Stimulated activated CD8-positive, alpha-beta memory T cell treated with anti-CD3 and anti-CD28 coated beads, Interleukin-12 subunit alpha, Interleukin-12 subunit beta, amount 100 ng/mL, for 24 hours (primary cell): ENCODE measurements around the gene TRMT61B.

Source experiments
- DNase-seq: peaks from one replicate; pipeline ENCODE4 v3.0.0-alpha.2; 2020; ENCODE audit errors: extremely low read depth

Gene TRMT61B

DNA sequence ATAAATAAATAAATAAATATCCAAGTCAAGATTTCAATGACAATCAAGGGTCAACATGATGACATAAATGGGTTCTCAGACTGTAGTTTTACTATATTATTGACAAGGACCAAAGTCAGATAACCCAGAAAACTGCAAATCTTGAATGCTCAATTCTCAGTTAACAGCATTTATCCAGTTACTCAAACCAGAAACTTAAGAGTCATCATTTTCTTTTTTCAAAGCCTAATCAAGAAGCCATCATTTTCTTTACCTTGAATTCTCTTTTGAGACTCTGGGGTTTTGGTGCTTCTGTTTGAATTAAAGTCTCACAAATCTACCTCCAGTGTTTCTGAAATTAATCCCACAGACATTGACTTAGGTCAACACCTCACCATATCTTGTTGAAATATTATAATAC lies 14.1 kb downstream of the TRMT61B start:
- no peak for DNase-seq

DNA sequence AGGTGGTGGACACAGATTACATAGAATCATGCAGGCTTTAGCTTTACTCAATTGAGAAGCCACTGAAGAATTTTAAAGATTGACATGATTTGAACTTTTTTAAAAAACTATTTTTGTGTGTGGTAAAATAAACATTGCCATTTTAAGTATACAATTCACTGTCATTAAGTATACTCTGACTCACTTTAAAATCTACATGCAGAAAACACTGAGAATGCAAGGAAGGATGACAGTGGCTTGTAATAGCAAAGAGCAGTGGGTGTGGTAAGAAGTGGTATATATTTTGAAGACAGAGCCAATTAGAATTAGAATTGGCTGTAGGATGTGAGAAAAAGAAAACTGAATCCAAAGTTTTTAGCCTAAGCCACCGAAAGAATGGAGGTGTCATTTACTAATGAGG lies 14.9 kb downstream of the TRMT61B start:
- no peak for DNase-seq

DNA sequence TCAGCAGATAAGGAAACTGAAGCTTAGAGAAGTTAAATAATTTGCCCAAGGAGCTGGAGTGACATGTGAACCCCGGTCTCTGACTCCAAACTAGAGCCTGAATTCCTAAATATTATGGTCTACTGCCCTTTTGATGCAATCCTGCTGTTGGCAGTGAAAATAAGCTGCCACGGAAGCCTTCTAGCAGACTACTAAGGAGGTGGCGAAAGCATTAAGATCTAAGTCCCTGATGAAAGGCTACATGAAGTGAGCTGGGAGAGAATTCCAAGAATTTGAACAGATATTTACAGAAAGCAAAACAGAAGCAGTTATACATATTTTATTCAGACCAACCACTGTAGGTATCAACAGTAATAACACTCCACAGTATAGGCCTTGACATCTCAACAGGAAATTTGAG lies 28.1 kb downstream of the TRMT61B start:
- no peak for DNase-seq

DNA sequence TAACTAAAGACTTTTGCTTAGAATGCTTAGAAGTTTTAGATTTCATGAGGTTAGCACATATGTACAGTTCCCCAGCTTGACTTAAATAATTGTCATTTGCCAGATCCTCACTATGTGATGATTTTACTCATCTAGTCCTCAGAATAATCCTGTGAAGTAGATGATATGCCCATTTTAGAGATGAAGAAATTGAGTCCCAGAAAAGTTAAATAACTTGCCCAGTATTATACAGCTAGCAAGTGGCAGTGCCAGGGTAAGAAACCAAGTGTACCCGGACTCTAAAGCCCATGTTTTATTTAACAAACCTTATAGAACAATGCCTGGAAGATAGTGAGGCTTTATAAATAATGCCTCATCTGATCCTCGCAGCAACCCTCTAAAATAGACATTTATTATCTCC lies 31.1 kb downstream of the TRMT61B start:
- no peak for DNase-seq

DNA sequence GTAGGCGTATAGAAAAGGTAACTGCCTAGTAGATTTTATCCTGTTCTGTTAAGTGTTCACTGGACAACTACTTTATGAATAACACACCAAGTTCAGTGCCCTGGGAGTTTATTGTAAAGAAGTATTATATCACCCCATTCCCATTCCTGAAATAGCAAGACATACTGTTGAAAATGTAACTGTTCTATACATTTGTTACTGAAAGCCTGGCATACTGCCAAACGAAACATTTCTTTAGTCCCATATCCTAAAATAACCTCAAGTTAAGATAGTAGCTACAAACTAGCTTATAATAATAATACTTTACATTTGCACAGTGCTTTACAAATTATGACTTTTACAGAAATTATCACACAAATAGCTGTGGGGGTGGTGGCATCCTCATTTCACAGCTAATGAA lies 34.3 kb downstream of the TRMT61B start:
- no peak for DNase-seq

DNA sequence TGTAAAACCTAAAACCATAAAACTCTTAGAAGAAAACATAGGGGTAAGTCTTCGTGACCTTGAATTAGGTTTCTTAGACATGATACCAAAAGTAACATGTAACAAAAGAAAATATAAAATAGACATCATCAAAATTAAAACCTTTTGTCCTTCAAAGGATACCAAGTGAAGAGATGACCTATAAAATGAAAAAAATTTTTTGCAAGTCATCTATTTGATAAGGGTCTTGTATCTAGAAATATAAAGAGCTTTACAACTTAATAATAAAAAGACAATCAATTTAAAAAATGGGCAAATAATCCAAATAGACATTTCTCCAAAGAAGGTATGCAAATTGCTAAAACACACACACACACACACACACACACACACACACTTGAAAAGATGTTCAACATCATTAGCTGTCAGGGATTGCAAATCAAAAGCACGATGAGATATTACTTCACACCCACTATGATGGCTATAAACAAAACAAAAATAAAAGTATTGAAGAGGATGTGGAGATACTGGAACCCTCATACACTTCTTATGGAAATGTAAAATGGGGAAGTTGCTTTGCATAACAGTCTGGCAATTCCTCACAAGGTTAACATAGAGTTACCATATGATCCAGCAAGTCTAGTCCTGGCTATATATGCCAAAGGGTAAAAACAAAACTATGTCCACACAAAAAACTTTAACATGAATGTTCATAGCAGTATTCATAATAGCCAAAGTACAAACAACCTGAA lies 36.2 kb downstream of the TRMT61B start:
- no peak for DNase-seq

DNA sequence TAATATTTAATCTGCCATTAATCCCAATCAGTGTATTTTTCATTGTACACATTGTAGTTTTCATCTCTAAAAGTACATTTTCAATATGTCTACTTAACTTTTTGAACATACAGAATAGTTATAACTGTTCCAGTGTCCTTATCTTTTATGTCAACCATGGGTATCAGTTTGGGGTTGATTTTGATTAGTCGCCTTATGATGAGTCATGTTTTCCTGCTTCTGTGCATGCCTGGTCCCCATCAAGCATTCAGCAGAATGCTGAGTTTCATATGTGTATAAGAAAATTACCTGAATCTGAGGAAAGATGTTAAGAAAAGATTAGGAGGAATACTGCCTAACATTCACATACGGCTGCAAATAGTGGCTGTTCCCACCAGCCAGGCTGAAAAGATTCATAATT lies 41.7 kb downstream of the TRMT61B start:
- no peak for DNase-seq

DNA sequence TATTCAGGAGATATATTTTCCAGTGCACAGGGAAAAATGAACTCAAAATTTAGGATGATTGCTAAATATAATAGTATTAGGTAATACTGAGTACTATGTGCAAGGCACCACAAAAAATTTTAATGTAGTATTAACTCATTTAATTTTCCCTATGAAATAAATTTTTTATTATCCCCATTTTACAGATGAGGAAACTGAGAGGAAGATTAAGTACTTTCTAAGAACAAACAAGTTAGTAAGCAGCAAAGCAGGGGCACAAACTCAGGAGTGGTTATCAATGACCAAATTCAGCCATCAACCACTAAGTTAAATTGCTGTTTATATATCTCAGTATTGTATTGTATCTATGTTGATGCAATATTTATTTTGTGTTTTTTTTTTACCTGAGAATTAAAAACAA lies 45.2 kb downstream of the TRMT61B start:
- DNase-seq: no peak

DNA sequence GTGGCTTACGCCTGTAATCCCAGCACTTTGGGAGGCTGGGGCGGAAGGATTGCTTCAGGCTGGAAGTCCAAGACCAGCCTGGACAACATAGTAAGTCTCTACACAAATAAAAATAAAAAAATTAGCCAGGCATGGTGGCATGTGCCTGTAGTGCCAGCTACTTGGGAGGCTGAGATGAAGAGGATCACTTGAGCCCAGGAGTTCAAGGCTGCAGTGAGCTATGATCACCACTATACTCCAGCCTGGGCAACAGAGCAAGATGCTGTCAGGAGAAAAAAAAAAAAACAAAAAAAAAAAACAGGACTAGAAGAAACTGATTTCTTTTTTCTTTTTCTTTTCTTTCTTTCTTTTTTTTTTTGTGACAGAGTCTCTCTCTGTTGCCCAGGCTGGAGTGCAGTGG lies 45.9 kb downstream of the TRMT61B start:
- no peak for DNase-seq

DNA sequence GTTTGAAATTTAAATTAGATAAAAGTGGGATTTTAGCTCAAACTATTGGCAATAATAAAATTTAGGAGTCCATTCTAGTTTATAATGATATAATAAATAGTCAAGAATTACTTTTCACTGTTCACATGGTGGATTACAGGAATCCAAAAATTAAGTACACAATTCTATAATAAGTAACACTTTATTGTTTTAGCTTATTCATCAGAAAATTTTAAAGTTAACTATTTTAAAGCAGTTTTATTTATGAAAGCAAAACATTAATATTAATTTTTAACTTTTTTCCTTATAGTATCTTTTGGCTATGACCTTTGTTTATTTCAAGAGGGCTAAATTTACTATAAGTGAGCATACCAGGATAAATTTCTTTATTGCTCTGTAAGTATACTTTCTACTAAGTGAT lies 48.1 kb downstream of the TRMT61B start:
- no peak for DNase-seq

DNA sequence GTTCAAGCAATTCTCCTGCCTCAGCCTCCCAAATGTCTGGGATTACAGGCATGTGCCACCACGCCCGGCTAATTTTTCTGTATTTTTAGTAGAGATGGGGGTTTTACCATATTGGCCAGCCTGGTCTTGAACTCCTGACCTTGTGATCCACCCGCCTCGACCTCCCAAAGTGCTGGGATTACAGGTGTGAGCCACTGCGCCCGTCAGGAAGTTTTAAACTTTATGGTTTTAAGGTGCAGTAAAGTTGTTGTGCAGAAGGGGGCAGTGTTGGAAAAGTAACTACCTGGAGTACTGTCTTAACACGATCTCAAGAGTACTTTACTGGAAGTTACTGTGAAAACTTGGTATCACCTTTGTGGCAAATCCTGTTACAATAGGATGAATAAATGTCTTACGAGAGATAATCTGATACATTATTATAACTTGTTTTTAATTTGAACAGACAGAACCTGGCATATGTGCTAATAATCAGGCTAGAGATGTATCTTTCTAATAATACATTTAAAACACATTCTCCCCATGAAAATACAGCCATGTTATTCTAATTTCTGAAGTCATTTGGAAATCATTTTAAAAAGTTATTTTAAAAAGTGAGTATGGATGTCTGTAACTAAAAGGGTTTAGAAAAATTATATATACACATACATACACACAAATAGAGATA lies 48.7 kb downstream of the TRMT61B start:
- DNase-seq: no peak

DNA sequence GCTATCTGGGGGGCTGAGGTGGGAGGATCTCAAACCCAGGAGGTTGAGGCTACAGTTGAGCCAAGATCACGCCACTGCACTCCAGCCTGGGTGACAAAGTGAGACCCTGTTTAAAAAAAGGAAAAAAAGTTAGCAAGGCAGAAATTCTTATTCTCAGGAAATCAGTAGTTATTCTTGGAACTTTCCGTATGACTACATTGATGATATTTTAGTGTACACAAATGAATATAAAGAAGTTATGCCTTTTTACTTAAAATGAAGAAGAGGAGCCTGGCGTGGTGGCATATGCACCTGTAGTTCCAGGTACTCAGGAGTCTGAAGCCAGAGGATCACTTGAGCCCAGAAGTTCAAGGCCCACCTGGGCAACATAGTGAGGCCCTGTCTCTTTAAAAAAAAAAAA lies 52.1 kb downstream of the TRMT61B start:
- no peak for DNase-seq

DNA sequence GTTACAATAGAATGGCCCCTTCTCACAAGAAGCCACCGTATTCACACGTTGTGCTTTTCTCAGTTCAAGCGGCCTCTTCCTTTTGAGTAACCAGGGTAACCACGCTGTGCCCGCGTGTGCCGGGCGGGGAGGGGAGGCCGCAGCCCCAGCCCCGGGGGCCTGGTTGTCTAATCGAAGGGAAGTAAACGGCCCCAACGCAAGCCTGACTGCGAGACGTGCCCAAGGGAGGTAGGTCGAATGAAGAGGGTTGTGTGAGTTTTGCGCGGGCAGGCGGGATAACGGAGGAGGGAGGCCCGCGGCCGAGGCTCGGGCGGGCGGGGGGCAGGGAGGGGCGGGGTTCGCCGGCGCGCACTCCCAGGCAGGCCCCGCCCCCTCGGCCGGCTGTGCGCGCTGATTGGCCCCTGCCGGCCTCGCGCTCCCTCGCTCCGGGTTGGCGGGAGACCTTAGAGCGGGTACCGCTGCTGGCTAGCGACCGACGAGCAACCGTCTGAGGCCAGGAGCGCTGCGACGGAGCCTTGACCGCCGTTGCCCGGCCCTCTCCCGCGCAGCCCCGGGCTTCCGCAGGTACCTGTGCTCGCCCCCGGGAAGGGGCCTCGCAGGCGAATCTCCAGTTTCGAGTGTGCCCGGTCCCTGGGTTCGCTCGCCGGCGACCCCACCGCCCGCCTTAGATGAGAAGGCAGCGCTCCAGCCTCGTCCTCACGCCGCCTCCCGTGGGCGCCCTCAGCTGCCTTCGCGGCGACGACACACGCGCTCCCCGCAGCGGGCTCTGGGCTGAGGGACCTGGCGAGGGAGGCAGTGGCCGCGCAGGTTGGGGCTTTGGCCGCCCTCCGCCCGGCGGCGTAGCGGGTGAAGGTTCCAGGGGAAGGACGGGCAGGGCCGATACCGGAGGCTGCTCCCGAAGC lies 59.5 kb downstream of the TRMT61B start, which contains the start of gene SPDYA:
SPDYA (plus strand) TSS at position 451 of the 902 bp plus-strand sequence. CDS start 5,181 bp downstream, outside the sequence.
- DNase-seq: peak; percentile 57

DNA sequence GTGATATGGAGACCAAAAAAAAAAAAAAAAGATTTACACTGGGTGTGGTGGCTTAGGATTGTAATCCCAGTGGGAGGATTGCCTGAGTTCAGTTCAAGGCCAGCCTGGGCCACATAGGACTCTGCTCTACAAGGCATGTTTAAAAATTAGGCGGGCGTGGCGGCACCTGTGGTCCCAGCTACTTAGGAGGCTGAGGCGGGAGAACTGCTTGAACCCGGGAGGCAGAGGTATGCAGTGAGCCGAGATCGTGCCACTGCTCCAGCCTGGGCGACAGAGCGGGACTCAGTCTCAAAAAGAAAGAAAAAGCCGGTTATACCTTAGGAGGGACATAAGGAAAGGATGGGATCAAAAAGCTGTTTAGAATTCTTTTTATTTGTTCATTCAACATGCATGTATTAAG lies 60.2 kb downstream of the TRMT61B start:
- DNase-seq: no peak

DNA sequence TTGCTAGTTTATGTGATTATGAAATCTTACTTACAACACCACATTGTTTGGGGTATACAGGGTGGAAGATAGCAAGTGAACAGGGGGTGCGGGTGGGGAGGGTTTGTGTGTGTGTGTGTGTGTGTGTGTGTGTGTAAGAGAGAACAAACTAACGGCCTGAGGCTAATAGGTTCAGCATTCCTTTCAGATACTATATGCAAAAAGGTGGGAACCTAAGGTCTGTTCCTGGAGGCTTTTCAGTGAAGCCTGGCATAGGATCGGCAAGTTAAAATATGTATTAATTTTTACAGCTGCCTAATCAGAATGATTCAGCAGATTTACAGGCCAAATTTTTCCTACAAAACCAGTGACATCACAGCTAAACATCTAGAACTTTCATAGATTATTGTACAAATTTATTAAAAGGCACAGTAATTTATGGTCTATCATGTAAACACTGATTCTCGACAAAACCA lies 67.1 kb downstream of the TRMT61B start:
- no peak for DNase-seq

DNA sequence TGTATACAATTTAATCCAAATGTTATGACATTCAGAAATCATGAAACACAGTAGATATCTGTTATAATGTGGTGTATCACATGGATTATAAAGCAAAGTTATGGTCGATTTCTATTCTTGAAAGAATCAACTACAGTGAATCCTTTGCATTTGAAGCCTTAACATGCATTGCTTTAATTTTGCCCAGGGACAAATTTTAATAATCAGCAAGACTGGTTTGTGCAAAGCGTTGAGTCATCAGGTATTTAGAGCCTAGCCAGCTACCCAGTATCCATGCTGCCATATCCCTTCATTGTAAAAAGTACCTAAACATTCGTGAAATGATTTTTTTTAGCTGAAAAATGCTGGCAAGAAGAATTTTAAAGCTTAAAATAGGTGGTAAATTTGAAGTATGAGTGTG lies 68.4 kb downstream of the TRMT61B start:
- no peak for DNase-seq
